ENCODE data around the gene ISOC1. TPM values are rescaled to one million over a fixed set of nuclear protein-coding genes. Genes with fewer than 3 reads are reported as not detected.

The ISOC1 gene
- total RNA-seq, 1 donor from 2014 or later: 10.1 TPM

DNA sequence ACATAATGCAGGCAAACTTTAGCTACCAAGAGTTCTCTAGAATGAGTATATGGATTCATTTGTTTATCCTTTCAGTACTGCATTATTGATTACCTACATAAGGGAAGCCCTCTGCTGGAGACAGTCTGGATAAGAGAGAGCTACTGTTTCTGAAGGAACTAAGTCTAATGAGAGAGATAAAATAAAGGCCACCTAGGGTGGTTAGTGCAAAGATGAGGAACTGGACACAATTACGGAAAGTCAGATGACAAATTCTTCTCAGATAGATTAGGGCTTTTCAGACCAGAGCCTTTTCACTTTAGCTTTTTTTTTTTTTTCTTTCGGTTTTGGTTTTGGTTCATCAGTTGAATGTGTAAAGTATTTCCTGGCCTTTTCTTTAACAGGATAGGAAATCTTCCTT is 31.3 kb downstream of the ISOC1 start:
- no peak for DNase-seq (ENCODE audit: low read depth in 2 of 2)

DNA sequence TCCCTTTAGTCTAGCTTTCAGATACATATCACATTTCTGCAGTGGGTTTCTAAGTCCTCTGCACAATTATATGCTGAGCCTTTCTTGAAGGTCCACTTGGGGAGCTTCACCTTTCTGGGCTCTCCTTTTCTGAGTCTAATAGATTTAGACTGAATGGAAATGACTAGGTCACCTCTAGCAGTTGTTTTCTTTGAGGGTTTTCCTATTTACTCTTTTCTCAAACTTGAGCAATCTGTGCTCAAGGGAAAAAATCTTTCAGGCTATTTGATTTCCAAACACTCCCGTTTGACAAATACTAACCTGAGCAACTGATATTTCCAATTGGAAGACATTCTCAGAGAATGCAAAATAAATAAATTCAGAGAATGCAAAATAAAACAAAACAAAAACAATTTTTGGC is 39.0 kb downstream of the ISOC1 start:
- DNase-seq (ENCODE audit: low read depth in 2 of 2): no peak

GRCh38 chr5:129135633-129136032 is 41.1 kb downstream of the ISOC1 start:
- DNase-seq (ENCODE audit: low read depth in 2 of 2): peak in 1 of 2 donors; percentile 10

- DNase-seq (ENCODE audit: low read depth in 2 of 2): no peak
Measured at GRCh38 chr5:129137637-129138036, 43.1 kb downstream of the ISOC1 start.

DNA sequence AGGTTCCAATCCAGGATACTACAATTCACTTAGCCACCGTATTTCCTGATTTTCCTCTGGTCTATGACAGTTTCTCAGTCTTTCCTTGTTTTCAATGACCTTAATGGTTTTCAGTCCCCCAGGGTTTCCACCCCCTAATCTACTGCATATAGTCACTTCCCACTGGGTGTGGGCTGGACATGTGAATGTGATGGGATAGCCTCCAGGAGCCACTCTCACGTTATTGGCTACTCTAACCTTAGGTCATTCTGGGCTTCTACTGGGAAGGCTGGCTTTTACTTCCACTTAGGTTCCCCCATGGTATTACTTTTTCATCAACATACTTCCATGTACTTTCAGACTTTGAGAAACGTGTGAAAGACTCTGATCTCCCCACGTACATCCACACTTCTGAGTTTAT is 46.5 kb downstream of the ISOC1 start:
- DNase-seq (ENCODE audit: low read depth in 2 of 2): no peak

- no peak for DNase-seq (ENCODE audit: low read depth in 2 of 2)
Measured at GRCh38 chr5:129141696-129142095, 47.1 kb downstream of the ISOC1 start.

DNA sequence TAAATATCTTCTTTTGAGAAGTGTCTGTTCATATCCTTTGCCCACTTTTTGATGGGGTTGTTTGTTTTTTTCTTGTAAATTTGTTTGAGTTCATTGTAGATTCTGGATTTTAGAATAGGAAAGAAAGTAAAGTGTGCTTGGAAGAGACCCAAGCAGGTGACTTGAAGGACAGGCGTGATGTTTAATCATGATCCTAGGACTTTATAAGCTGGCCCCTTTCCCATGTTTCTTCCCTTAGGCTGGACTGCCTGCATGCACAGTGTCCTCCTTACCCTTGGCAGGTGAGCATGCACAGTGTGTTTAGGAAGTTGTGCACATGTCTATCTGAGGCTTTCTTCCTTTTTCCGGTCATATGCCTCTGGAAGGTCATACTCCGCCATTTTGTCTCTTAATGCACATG is 61.3 kb downstream of the ISOC1 start:
- DNase-seq (ENCODE audit: low read depth in 2 of 2): no peak

DNA sequence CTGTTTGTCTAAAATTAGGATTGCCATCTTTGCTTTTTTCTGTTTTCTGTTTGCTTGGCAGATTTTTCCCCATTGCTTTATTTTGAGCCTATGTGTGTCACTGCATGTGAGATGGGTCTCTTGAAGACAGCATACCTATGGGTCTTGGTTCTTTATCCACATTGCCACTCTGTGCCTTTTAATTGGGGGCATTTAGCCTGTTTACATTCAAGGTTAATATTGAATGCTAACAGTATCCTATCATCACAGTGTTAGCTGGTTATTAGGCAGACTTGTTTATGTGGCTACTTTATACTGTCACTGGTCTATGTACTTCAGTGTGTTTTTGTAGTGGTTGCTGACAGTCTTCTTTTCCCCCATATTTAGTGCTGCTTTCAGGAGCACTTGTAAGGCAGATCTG is 67.3 kb downstream of the ISOC1 start:
- DNase-seq (ENCODE audit: low read depth in 2 of 2): no peak

Other genes with a start within 250 kb of the ISOC1 start
- gene SLC27A6, start 129.3 kb upstream of the ISOC1 start, total RNA-seq: 0.13 TPM in 1 of 2 replicates, not detected in the other